HepG2 (cell line): ENCODE results near the gene JCAD. TPM values are rescaled to one million over a fixed set of nuclear protein-coding genes. Genes with fewer than 3 reads are reported as not detected.
"Not testable (repeated sequence)": the region's sequence is repeated elsewhere in the genome, so short reads cannot be mapped to it uniquely, and the experiment has no call there.

ENCODE experiments used
- ATAC-seq: fragments of 200-7000 bp; cut with Tn5 transposase; 3 replicates; pipeline ENCODE4 v1.9.1; 2020; ENCODE audit warnings: mild to moderate bottlenecking, moderate library complexity
- BruUV-seq: library from RNA; stranded (reverse); fragments of 400-500 nt; replicated peaks from 2 replicates; lab custom pipeline; 2021; lab: Mats Ljungman, UMichigan
- CTCF ChIA-PET: fragments of 300-600 bp; formaldehyde crosslinking; extraction: SDS; loops from one replicate; lab custom pipeline; 2021; ENCODE audit warnings: low total read pairs, inconsistent platforms, low intra/inter-chr PET ratio; lab: Yijun Ruan, JAX
- POLR2A ChIA-PET: fragments of 350-600 bp; sonication (Branson Sonifier 250); formaldehyde crosslinking; loops from one replicate; lab custom pipeline; 2020; ENCODE audit warnings: antibody characterized with exemption, inconsistent platforms; lab: Yijun Ruan, JAX
- DNase-seq: peaks from one replicate; pipeline ENCODE4 v3.0.0-alpha.2; 2015; ENCODE audit warnings: low spot score
- FAIRE-seq: peaks from 3 replicates; lab custom pipeline; 2011; peaks lifted over from hg19 to GRCh38; lab: Jason Lieb, UNC
- H2AFZ ChIP-seq: one replicate; pipeline ENCODE4 v1.6.1; 2011; ENCODE audit warnings: low read length, inconsistent platforms
- H3K27ac ChIP-seq: fragments of 300-600 bp; 3 replicates; pipeline ENCODE4 v1.8.0; 2011; ENCODE audit warnings: mixed run types, mild to moderate bottlenecking, mixed read lengths, low read length, inconsistent platforms; ENCODE audit not compliant: insufficient read depth; ENCODE audit errors: extremely low read length
- H3K27me3 ChIP-seq, 2 experiments: fragments of 200-600 bp in 1 of 2; 2 replicates in 1 of 2; 3 replicates in 1 of 2; pipeline versions ENCODE4 v1.6.0 to v1.8.0; 2011; ENCODE audit warnings: low read length in 2 of 2, mild to moderate bottlenecking in 2 of 2, moderate library complexity in 2 of 2, inconsistent platforms in 1 of 2; ENCODE audit not compliant: insufficient read depth in 2 of 2, control insufficient read depth in 1 of 2
- H3K36me3 ChIP-seq, 2 experiments: fragments of 200-600 bp in 1 of 2; replicated peaks in 1 of 2; 2 replicates in 1 of 2; 3 replicates in 1 of 2; pipeline versions ENCODE4 v1.5.1 to v1.8.0; 2011; ENCODE audit warnings: low read length in 2 of 2, inconsistent platforms in 1 of 2; ENCODE audit not compliant: insufficient read depth in 2 of 2, control insufficient read depth in 1 of 2
- H3K4me1 ChIP-seq: 2 replicates; pipeline ENCODE4 v1.5.1; 2012; ENCODE audit warnings: low read length, inconsistent platforms; ENCODE audit not compliant: insufficient read depth
- H3K4me2 ChIP-seq: 2 replicates; pipeline ENCODE4 v1.6.0; 2011; ENCODE audit warnings: low read depth, low read length, inconsistent platforms
- H3K4me3 ChIP-seq, 3 experiments: fragments of 200-600 bp in 1 of 3; sonication (generic), shearing (Covaris generic) in 1 of 3; replicated peaks in 1 of 3; 2 replicates each; pipeline ENCODE4 v1.5.1; 2011 to 2016; ENCODE audit warnings: low read length in 3 of 3, inconsistent platforms in 2 of 3, low read depth in 2 of 3, mild to moderate bottlenecking in 2 of 3, control low read depth in 1 of 3, mixed read lengths in 1 of 3; ENCODE audit not compliant: insufficient read depth in 1 of 3
- H3K79me2 ChIP-seq: one replicate; pipeline ENCODE4 v1.6.1; 2011; ENCODE audit warnings: low read length, inconsistent platforms; ENCODE audit not compliant: insufficient read depth
- H3K9ac ChIP-seq: 2 replicates; pipeline ENCODE4 v1.6.0; 2011; ENCODE audit warnings: mild to moderate bottlenecking, low read depth, low read length, inconsistent platforms; ENCODE audit not compliant: insufficient read depth
- H3K9me3 ChIP-seq: 2 replicates; pipeline ENCODE4 v1.5.1; 2012; ENCODE audit warnings: mild to moderate bottlenecking, low read length
- H4K20me1 ChIP-seq: 2 replicates; pipeline ENCODE4 v1.6.0; 2011; ENCODE audit warnings: inconsistent platforms, mild to moderate bottlenecking, low read length, moderate library complexity; ENCODE audit not compliant: insufficient read depth
- MAFG ChIP-seq: sonication (generic); formaldehyde crosslinking; IDR thresholded peaks from 2 replicates; pipeline ENCODE4 v1.5.1; 2020; ENCODE audit warnings: mild to moderate bottlenecking, missing genetic modification reagents
- RCOR2 ChIP-seq: IDR thresholded peaks from 2 replicates; pipeline ENCODE4 v1.6.1; 2016; ENCODE audit warnings: missing biosample characterization, missing genetic modification reagents
- SOX6 ChIP-seq, 2 experiments: fragments of 450-650 bp in 1 of 2; sonication (generic) in 1 of 2; formaldehyde crosslinking in 1 of 2; IDR thresholded peaks; 2 replicates each; pipeline versions ENCODE4 v1.4.0 to v1.6.1; 2017 to 2020; ENCODE audit warnings: antibody characterized with exemption in 1 of 2, mild to moderate bottlenecking in 1 of 2, missing genetic modification reagents in 1 of 2
- SYNCRIP ChIP-seq: fragments of 200-400 bp; formaldehyde crosslinking; IDR thresholded peaks from 2 replicates; pipeline ENCODE4 v1.6.1; 2018; ENCODE audit warnings: mild to moderate bottlenecking, low read depth, low read length; ENCODE audit not compliant: insufficient read depth
- ZKSCAN8 ChIP-seq: IDR thresholded peaks from 2 replicates; pipeline ENCODE4 v1.6.1; 2016; ENCODE audit warnings: borderline replicate concordance, missing genetic modification reagents, missing compliant biosample characterization
- ZNF30 ChIP-seq: sonication (generic); formaldehyde crosslinking; IDR thresholded peaks from 2 replicates; pipeline ENCODE4 v1.5.0; 2020; ENCODE audit warnings: mild to moderate bottlenecking, missing genetic modification reagents
- WGBS: methylation state at CpG from one replicate; pipeline ENCODE4 v1.1.6; 2017; ENCODE audit warnings: low lambda C conversion rate; 5-methylcytosine and 5-hydroxymethylcytosine counted together
- in situ Hi-C: cut with HindIII; loops from 2 replicates; pipeline ENCODE4 v1.10.0; 2017; ENCODE audit warnings: low pct_unique_long_range_greater_than_20kb; ENCODE audit not compliant: extremely low pct_ligation_motif_present
- intact Hi-C: fragments of 100-400 bp; cut with micrococcal nuclease; formaldehyde crosslinking; loops from one replicate; pipeline ENCODE4 v1.10.0; 2022; ENCODE audit not compliant: unreplicated experiment
- polyA plus RNA-seq, 8 experiments: library from polyadenylated mRNA; depleted of rRNA in 3 of 8; stranded (reverse) in 7 of 8; unstranded in 1 of 8; fragments of >200 nt; fragmentation: Illumina TruSeq in 4 of 8; extraction: Trizol in 4 of 8; gene quantifications; 2 replicates each; pipeline versions ENCODE4 v1.2.1 to v1.2.3, GENCODE V29; 2011 to 2016; ENCODE audit warnings: low read depth in 4 of 8, missing spikeins in 1 of 8, mixed read lengths in 1 of 8; ENCODE audit not compliant: insufficient read depth in 1 of 8
- total RNA-seq, 5 experiments: library from RNA; depleted of rRNA; stranded (reverse); fragments of >200 nt; fragmentation: Illumina TruSeq; extraction: Trizol; gene quantifications; 2 replicates each; pipeline ENCODE4 v1.2.3, GENCODE V29; 2016; ENCODE audit warnings: low read depth in 1 of 5
- TF ChIP-seq, protein P1 (sequence below): sonication (generic); formaldehyde crosslinking; IDR thresholded peaks from 2 replicates; pipeline ENCODE4 v1.5.1; 2020; ENCODE audit warnings: missing genetic modification reagents, mild to moderate bottlenecking, borderline replicate concordance

Gene JCAD
- total and polyA plus RNA-seq, 2 of the 13 experiments (the other 11 are each of a cell fraction or from before 2014, with no cell fraction given), result 0.04 to 0.08 TPM

DNA sequence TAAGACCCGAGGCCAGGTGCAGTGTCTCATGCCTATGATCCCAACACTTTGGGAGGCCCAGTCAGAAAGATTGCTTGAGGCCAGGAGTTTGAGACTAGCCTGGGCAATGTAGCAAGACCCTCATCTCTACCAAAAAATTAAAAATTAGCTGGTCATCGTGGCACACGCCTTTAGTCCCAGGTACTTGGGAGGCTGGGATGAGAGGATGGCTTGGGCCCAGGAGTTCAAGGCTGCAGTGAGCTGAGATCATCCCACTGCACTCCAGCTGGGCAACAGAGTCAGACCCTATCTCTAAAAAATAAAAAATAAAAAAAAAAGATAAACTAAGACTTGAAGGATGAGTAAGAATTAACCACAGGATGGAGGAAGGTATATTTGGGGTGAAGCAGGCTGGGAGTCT is 77.9 kb downstream of the JCAD start (continued):
- TF ChIP-seq, protein P1, sequence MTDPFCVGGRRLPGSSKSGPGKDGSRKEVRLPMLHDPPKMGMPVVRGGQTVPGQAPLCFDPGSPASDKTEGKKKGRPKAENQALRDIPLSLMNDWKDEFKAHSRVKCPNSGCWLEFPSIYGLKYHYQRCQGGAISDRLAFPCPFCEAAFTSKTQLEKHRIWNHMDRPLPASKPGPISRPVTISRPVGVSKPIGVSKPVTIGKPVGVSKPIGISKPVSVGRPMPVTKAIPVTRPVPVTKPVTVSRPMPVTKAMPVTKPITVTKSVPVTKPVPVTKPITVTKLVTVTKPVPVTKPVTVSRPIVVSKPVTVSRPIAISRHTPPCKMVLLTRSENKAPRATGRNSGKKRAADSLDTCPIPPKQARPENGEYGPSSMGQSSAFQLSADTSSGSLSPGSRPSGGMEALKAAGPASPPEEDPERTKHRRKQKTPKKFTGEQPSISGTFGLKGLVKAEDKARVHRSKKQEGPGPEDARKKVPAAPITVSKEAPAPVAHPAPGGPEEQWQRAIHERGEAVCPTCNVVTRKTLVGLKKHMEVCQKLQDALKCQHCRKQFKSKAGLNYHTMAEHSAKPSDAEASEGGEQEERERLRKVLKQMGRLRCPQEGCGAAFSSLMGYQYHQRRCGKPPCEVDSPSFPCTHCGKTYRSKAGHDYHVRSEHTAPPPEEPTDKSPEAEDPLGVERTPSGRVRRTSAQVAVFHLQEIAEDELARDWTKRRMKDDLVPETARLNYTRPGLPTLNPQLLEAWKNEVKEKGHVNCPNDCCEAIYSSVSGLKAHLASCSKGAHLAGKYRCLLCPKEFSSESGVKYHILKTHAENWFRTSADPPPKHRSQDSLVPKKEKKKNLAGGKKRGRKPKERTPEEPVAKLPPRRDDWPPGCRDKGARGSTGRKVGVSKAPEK, result no peak
- TF ChIP-seq ZKSCAN8 (no peak), MAFG (CRISPR knock-in tag) (no peak), ZNF30 (CRISPR knock-in tag) (no peak)

GRCh38 chr10:29980084-29980483 is 79.3 kb downstream of the JCAD start:
- no peak for TF ChIP-seq RCOR2 (CRISPR knock-in tag)
- no peak for TF ChIP-seq SOX6 (IDR thresholded peaks at IDR 0.05)
- TF ChIP-seq SOX6 (CRISPR knock-in tag; IDR thresholded peaks at IDR 0.05), result no peak
- no peak for TF ChIP-seq SYNCRIP
- Histone ChIP-seq H3K79me2 (no peaks in the 10 kb centered on the region), H3K4me1 (no peaks in the 10 kb centered on the region), H3K27me3 (no peaks in the 10 kb centered on the region), H3K9ac (no peak overlapping the region), H3K9me3 (peaks cover 14% of the 10 kb centered on the region), H2AFZ (no peak overlapping the region), H3K4me3 (no peak overlapping the region), H3K36me3 (no peaks in the 10 kb centered on the region), H3K4me2 (no peak overlapping the region), H3K27ac (no peak overlapping the region), H4K20me1 (no peaks in the 10 kb centered on the region)
- no TSS peak for BruUV-seq
- FAIRE-seq (no peak), DNase-seq (no peak), ATAC-seq (no peak)
- intact Hi-C loops (no loop called here), in situ Hi-C loops (no loop called here)
- ChIA-PET CTCF (no interaction called here), POLR2A (no interaction called here)
- 39% methylated on average over 2 of the region's 2 CpGs for WGBS

GRCh38 chr10:29979421-29979779 is 80.0 kb downstream of the JCAD start:
- in situ Hi-C loops, H3K79me2 ChIP-seq, CTCF ChIA-PET, POLR2A ChIA-PET, DNase-seq, H3K27me3 ChIP-seq, BruUV-seq, H3K4me2 ChIP-seq, H3K9ac ChIP-seq, H3K4me3 ChIP-seq, H3K27ac ChIP-seq, ATAC-seq, H3K4me1 ChIP-seq, FAIRE-seq, H4K20me1 ChIP-seq, intact Hi-C loops, H2AFZ ChIP-seq, H3K36me3 ChIP-seq: not testable (repeated sequence)
- no CpG with 5 or more reads among the region's 2 CpGs for WGBS
- peaks cover 14% of the 10 kb centered on the region for H3K9me3 ChIP-seq
